GM21390 (cell line): ENCODE data around the gene ENPP1.

Experiments
- ATAC-seq: cut with Tn5 transposase; IDR thresholded peaks from one replicate; pipeline ENCODE4 v1.9.1; 2021; ENCODE audit not compliant: unreplicated experiment

ENPP1 gene

DNA sequence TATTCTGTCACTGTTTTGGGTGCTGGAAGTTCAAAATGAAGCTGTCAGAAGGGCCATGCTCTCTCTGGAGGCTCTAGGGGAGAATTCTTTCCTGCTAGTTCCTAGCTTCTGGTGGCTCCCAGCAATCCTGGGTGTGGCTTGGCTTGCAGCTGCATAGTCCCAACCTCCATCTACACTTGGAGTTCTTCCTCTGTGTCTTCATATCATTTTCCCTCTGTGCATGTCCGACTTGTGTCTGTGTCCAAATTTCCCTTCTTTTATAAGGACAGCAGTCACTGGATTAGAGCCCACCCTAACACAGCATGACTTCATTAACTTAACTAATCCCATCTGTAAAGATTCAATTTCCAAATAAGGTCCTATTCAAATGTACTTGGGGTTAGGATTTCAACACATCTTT is 23.3 kb upstream of the ENPP1 start:
- ATAC-seq = no peak

DNA sequence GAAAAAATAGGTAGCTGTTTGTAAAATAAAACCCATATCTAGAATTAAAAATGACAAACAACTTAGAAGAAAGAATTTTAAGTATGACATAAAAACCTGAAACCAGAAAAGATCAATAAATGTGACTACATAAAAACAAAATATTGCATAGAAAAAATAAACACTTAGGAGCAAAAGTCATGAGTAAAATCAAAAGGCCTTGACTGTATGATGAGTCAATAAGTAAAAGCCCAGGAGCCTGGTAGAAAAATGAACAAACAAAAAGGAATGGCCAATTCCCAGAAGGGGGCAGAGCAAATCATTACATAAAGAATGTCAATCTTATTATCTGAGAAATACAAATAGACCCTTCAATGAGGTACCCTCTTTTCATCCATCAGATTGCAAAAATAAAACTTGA is 20.7 kb upstream of the ENPP1 start:
- ATAC-seq = no peak

DNA sequence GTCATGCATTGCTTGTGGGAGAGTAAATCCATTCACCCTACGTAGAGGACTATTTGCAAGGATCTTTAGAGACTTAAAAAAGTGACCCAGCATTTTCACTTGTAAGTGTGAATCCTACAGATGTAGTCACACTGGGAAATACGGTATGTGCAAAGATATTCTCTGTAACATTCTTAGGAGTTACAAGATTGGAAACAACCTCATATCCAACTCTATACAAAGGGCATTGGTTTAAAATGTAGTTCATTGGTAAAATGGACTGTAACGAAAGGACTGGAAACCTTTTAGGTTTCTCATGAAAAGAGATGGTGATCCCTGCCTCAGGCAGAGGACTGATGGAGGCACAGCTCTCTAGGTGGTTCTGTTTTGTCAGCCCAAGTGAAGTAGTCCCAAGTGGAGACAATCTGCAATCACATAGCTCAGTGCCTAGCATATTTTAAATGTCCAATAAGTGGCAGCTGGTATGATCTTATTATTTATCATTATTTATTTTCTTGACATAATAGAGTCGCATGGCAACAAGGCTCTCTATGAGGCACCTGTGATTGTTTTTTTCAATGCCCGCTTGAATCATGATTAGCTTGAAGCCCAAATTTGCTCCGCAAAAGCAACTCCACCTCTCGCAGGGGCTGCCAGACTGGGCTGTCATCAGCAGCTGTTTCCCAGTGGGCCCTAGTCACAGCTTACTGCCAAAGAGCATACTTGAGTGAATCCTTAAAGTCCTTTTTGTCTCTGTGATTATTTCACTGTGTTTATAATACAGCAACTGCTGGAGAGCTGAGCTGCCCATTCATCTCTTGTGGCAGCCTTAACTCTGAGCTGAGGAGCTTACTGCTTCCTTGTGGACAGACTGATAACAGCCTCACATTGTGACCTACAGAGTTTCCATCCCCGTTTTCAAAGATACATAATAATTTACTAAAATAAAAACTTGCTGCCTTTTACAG is 19.8 kb upstream of the ENPP1 start:
- ATAC-seq = no peak

DNA sequence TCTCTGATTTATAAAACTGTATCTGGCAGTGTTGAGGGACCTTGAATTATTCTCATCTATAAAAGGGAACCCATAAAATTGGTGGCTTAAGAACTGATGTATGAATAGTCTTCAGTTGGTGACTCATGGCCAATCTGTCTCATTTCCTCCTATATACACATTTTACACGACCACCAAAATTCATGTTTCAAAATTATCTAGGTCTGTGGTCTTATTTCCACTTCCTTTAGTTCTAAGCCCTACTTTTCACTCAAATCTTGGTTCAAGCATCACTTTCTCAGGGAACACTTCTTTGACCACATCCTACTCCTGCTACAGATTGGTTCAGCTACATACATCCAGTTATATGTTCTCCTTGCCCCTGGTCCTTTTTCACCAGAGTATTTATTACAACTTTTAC is 18.6 kb upstream of the ENPP1 start:
- ATAC-seq = no peak

DNA sequence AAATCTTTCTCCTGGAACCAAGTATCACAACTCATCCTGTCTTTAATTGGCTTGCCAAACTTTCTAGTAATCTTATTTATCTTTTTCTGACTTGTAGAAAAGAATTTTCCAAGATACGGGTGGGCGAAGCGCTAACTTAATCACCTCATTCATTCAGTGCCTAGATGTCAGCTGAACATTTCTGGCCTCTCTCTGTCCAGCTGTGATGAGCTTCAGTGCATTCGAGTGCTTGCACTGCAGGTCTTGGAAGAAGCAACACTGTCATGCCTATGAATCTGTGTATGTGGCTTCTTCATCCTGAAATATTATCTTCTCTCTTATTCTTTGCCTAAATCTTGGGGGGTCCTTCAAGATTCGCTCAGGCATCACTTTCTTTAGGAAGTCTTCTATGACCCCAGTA is 16.3 kb upstream of the ENPP1 start:
- ATAC-seq = no peak

DNA sequence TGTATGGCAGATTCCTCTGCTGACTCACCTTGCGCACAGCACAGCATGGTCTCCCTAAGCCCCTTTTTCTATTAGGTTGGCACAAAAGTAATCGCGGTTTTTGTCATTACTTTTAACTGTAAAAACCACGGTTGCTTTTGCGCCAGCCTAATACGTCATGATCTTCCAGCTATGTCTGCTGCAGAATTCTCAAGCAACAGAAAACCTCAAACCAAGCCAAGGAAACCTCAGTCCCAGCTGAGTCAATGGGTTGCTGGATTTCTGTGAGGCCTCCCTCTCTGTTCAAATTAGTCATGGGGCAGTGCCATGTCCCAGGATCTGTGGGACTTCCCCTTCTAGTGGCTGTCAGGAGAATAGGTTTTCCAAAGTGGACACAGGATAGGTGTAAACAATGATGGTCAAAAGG is 15.7 kb upstream of the ENPP1 start:
- ATAC-seq = no peak

DNA sequence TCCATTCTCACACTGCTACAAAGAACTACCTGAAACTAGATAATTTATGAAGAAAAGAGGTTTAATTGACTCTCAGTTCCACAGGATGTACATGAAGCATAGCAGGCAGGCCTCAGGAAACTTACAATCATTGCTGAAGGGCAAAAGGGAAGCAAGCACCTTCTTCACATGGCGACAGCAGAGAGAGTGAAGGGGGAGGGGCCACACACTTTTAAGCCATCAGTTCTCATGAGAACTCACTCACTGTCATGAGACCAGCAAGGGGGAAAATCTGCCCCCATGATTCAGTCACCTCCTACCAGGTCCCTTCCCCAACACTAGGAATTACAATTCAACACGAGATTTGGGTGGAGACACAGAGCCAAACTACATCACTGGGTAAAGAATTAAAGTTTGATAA is 12.5 kb upstream of the ENPP1 start:
- no peak for ATAC-seq

DNA sequence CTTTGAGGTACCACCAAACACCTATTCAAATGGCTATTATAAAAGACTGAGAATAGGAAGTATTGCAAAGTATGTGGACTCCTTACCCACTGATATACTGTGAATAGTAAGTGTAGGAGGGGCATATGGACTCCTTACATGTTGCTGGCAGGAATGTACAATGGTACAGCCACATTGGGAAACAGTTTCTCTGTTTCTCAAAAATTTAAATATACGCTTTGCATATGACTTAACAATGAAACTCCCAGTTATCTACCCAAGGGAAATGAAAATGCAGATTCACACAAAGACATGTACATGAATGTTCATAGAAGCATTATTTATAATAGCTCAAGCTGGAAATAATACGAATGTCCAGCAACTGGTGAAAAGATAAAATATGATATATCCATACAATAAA is 5.5 kb upstream of the ENPP1 start:
- no peak for ATAC-seq

DNA sequence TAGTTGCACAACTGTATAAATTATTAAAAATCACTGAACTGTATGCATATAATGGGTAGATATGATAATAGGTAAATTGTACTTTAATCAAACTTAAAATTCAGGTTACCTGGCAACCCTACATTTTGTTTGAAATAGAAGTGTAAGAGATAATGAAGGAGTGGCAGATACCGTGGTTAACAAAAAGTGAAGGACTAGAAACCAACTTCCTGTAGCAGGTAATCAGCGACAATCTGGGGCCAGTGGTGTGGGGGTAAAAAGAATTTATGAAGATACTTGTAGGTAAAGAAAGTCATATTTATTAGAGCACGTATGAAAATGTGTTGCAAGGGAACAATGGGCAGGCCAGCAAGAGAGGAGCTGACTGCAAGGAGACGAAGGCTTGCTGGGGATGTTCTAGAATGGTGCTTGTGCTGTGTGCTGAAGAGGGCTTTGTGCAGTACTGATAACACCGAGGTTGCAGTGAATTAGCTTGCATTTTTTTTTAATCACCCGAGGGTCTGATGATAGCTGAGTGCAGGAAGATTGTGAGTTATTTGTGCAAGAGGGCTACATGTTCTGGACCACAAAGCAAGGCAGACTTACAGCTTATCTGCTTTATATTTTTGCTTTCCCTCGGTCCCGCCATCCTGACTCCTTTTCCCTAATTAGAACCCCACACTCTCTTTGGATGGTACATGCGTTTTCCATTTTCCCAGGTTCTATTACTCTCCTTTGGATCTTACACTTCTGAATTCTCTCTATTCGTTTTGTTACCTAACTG is 4.6 kb upstream of the ENPP1 start:
- ATAC-seq = no peak

DNA sequence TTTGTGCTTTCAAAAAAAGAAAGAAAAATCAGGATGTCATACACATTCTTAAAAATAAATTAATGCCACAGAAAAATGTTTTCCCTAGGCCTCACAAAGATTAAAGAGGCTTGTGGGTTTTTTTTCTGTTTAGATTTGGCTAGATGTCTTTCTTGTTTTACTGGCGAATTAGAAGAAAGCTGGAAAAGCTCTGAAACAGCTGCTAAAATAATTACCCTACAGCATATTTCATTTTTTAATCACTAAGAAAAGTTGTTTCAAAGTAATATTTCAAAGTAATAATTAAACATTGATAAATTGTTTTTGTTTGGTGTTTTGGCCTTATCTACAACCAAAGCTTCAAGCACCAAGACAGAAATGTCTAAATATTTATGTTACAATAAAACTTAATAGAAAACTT is 3.7 kb upstream of the ENPP1 start:
- ATAC-seq = no peak

DNA sequence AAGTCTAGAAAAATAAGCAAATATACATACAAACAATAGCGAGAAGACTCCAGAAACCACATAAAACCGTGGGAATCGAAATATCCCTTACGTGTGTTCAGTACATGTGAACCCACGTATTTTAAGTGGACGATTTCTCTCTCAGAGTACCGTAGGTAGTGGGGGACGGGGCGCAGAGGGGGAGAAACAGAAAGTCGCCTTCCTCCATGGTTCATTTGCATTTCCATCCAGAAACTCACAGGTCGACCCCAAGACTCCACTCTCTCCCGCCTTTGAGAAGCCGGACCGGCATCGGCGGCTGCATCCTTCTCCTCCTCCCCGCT is 538 bp upstream of the ENPP1 start:
- ATAC-seq = no peak

DNA sequence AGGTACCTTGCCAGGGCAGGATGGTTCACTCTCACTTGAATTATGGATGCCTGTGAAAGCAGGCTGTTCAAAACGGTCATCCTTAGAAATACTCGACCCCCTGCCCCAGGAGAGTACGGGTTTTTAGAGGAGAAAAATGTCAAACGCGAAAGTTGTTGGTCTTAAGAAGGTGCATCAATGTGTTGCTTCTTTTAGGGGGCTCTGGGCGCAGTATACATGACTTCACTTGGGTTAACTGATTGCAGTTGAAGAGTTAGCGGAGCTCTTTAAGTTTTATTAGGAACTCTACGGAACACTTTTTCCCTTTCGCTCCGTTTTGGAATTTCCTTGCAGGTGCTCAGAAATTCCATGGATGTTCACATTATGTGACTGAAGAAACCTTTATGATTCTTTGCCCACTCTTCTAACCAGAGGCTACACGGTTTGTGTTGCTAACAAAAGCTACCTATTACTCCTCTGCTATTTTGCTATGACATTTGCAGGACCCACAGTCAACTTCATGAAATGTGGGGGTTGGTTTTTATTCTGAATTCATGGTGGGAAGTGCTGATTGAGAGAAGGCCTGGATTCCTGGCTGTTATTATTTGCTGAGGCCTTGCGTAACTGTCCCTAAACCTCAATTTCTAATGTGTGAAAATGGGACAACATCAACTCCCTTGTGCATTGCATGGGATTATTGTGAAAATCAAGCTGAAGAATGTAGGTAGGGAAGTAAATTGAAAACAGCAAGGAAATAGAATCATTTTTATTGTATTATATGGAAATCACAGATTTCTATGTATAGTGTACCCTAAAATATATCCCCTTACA is 845 bp downstream of the ENPP1 start:
- ATAC-seq = no peak

DNA sequence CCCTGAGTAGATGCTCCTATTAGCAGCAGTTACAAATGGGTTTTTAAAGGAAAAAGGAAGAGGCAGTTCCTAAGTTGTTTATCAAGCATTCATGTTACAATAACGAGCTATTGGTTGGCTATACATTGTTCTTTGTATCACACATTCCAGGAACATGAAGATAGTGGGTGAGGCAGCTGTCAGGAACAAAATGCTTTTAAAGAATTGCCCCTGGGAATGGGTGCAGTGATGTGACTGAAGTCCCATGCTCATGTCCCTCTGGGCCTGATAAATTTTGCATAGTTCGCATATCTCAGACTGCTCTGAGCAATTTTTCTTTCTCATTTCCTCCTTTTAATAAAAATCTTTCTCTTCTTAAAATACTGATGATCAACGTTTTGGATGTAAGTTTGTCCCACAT is 3.7 kb downstream of the ENPP1 start:
- no peak for ATAC-seq

DNA sequence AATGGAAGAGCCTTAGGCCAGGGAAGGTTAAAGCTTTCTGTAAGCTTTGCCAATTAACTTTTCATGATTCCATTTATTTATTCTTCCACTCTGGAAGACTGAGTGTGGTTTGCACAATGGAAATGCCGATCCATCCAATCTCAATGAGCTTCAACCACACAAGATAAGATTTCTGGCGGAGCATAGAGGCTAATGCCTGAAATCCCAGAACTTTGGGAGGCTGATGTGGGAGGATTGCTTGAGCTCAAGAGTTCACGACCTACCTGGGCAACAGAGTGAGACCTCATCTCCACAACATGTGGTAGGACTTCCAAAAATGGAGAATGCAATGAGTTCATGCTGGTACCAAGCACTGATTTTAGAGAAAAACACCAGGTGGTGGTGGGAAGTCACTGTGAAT is 6.2 kb downstream of the ENPP1 start:
- ATAC-seq = no peak

DNA sequence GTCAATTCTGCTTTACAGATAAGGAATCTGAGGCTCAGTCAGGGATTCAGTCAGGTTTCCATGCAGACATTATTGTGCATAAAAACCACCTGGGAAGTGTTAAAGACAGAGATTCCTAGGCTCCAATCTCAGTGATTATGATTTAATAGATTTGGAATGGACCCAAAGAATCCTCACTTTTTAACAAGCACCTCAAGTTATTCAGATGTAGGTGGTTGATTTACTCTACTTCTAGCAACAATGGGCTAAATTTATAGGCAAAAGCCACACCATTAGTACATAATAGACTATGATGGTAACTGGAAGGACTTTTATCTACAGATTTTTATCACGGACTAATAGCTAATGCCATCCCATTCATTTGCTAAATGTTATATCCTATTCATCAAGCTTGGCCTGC is 9.0 kb downstream of the ENPP1 start:
- no peak for ATAC-seq

DNA sequence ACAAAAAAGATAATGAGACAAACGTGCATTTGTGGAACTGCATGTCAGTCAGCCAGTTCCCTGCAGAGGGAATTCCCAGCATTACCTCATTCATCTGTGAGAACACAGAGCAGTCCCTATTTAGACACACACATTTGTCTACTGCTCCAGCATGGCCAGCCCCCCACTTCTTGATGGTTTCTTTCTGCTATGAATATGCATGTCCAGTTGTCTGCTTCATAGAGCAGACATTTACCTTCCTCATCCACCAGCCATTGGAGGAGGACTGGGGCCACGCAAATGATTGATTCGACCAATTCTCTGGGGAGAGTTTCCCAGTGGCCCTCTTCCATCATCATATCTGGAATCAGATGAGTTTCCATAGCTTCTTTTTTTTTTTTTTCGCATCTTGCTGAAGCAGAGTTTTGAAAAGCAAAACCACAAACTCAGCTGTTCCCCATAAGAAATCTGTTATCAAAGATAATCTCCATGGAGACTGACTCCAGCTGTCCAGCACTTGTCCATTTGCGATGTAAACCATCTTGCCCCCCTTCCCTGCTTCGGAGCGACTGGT is 11.8 kb downstream of the ENPP1 start:
- ATAC-seq = no peak

DNA sequence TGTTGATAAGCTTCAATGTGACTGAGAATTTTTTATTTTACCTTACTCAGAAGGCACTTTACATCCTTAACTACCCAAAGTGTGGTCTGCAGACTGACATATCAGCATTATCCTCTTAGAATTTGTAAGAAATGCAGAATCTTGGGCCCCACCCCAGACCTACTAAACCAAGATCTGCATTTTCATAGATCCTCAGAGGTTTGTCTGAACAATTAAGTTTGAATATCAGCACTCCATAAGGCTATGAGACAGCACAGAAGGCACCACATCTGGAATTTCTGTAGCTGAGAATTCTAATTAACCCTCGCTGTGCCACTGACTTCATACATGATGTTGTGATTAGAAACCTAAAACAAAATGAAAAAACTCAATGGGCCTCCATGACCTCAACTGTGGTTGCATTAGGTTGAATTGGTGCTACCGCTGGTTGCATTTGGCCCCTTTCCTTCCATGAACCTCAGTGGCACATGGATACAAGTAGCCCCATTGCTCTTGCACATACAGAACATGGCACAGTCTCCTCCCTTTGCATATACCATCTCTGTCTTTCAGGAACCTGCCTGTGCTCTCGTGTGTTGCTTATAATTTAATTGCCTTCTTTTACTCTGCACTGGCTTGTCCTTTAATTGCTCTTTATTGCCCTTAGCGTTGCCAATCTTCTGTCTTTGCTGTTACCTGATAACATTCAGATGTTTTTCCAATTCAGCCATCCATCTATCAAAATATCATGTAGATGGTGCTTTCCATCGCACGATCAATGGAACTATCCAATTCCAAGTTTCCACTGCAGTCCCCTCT is 13.4 kb downstream of the ENPP1 start:
- ATAC-seq = no peak

DNA sequence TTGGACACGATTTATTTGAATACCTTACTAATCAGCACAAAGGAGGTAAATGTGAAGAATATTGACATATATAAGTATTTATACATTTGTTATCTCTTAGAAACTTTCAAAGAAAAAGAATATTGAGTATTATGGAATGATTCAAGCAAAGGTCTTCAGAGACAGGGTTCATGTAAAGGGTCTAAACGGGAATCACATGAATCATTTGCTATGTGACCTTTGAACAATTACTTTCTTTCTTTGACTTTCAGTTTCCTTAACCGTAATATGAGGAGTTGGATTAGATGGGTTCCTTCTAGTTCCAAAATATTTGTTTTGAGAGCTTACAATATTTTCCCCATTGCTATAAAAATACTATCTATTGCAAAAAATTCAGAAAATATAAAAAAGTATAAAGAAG is 14.3 kb downstream of the ENPP1 start:
- ATAC-seq = no peak

DNA sequence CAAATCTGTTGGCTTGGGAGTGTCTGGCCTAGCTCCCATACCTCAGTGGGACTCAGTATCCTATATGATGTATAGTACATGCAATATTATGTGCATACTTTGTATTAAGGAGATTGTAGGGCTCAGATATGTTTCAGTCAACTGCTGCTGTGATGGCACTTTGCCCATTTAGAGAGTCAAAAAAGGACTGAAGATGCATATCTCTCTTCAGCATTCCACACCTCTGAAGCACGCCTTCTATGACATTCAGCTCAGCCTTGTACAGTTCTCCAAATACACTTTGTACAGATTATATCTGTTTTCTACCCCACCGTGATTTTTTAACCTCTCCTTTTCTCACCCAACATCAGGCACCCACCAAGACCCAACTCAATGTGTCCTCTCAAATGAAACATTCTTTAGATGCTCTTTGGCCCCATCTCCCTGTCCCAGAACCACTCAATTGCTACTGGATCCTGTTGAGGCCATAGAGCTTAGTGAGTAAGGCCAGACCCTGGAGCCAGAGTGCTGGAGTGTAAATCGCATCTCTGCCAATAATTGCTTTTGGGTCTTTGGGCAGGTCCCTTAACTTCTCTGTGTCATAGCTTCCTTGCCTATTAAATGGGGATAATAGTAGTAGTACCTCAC is 15.6 kb downstream of the ENPP1 start:
- no peak for ATAC-seq

DNA sequence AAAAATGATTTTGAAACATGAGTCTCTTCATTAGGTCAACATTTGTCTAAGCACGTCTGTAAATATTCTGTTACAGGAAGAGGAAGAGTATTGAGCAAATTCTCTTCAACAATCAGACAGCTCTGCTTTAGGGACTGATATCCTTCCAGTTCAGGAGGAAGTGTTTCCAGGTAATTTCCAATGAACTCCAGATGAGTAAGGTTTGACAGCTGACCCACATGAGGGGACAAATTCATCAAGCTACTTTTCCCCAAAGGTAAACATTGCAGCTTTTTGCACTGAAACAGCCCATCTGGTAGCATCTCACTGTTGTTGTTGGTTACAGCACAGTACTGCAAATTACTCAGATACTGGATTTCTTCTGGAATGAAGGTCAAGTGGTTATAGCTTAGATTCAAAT is 18.1 kb downstream of the ENPP1 start:
- ATAC-seq = no peak
